ENCODE data around the gene EXOSC9. TPM values are rescaled to one million over a fixed set of nuclear protein-coding genes. Genes with fewer than 3 reads are reported as not detected.
"Not testable (repeated sequence)": the region's sequence is repeated elsewhere in the genome, so short reads cannot be mapped to it uniquely, and the experiment has no call there.

EXOSC9 gene, protein sequence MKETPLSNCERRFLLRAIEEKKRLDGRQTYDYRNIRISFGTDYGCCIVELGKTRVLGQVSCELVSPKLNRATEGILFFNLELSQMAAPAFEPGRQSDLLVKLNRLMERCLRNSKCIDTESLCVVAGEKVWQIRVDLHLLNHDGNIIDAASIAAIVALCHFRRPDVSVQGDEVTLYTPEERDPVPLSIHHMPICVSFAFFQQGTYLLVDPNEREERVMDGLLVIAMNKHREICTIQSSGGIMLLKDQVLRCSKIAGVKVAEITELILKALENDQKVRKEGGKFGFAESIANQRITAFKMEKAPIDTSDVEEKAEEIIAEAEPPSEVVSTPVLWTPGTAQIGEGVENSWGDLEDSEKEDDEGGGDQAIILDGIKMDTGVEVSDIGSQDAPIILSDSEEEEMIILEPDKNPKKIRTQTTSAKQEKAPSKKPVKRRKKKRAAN
- 71.0 TPM for polyA plus RNA-seq (ENCODE audit: insufficient read length)
- long read RNA-seq, donor 1, partial matches to known transcripts: 27 of 40 reads
- long read RNA-seq, donor 1, other reads (novel, unspliced or antisense): 10 of 40 reads
- long read RNA-seq, donor 2, transcript EXOSC9-201 (12 exons, 1,481 nt): major isoform, 8 of 22 reads
- long read RNA-seq, donor 2, partial matches to known transcripts: 10 of 22 reads
- long read RNA-seq, donor 2, other reads (novel, unspliced or antisense): 0 of 22 reads
- long read RNA-seq, donor 3, partial matches to known transcripts: 8 of 11 reads
- long read RNA-seq, donor 3, other reads (novel, unspliced or antisense): 0 of 11 reads
- long read RNA-seq, donor 4: 0 reads
- long read RNA-seq, donor 5, transcript EXOSC9-201 (12 exons, 1,481 nt): major isoform, 14 of 23 reads
- long read RNA-seq, donor 5, partial matches to known transcripts: 8 of 23 reads
- long read RNA-seq, donor 5, other reads (novel, unspliced or antisense): 0 of 23 reads
- long read RNA-seq, donor 6, transcript EXOSC9-201 (12 exons, 1,481 nt): major isoform, 8 of 70 reads
- long read RNA-seq, donor 6, partial matches to known transcripts: 45 of 70 reads
- long read RNA-seq, donor 6, other reads (novel, unspliced or antisense): 15 of 70 reads
- long read RNA-seq, donor 7, transcript EXOSC9-201 (12 exons, 1,481 nt): major isoform, 7 of 114 reads
- long read RNA-seq, donor 7, partial matches to known transcripts: 107 of 114 reads
- long read RNA-seq, donor 7, other reads (novel, unspliced or antisense): 0 of 114 reads
- long read RNA-seq, donor 8, transcript EXOSC9-201 (12 exons, 1,481 nt): major isoform, 6 of 8 reads
- long read RNA-seq, donor 8, partial matches to known transcripts: 0 of 8 reads
- long read RNA-seq, donor 8, other reads (novel, unspliced or antisense): 0 of 8 reads

DNA sequence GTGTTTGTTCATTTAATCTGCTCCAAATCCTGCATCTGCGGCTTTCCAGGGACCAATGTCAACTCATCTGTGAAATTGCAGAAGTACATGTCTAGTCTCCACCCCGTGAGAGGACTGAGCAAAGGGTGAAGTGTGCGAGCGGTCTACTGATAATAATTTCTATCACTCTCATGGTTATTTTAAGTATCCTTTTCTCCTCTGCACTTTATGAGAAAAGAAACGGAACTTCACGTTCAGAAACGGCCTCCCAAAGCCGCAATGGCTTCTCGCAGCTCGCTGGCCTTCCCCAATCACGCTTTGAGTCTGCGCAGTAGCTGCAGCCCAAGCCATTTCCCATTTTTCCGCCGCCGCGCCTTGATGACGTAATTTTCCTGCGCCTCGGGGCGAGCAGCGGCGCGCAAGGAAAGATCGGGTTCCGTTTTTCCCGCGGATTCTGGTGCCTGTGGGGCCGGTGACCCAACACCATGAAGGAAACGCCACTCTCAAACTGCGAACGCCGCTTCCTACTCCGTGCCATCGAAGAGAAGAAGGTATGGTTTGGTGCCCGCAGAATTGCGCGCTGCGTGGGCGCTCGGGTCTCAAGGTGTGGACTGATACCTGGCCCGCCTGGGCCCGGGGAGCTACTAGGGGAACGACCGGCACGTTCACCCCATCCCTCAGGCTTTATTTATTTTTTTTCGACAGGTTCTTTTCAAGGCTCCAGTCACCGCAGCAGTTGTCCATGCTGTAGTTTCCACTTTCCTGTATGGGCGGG is at the start of gene EXOSC9:
Gene EXOSC9, plus strand, starts transcription at position 363 of the 754 bp plus-strand sequence. Its CDS starts 102 bp downstream, at position 465.
- DNase-seq: peak; percentile 96

DNA sequence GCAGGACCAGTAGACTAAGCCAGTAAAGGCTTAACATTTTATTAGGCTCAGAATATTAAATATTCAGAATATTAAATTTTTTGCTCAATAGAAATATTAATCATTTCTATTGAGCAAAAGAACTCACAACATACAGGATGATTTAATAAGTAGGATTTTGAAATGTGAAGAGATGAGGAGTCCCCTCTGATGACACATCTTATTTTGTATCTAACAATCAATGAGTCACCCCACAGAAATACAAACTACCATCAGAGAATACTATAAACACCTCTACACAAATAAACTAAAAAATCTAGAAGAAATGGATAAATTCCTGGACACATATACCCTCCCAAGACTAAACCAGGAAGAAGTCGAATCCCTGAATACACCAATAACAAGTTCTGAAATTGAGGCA is 49.0 kb upstream of the EXOSC9 start:
- DNase-seq: not testable (repeated sequence)

DNA sequence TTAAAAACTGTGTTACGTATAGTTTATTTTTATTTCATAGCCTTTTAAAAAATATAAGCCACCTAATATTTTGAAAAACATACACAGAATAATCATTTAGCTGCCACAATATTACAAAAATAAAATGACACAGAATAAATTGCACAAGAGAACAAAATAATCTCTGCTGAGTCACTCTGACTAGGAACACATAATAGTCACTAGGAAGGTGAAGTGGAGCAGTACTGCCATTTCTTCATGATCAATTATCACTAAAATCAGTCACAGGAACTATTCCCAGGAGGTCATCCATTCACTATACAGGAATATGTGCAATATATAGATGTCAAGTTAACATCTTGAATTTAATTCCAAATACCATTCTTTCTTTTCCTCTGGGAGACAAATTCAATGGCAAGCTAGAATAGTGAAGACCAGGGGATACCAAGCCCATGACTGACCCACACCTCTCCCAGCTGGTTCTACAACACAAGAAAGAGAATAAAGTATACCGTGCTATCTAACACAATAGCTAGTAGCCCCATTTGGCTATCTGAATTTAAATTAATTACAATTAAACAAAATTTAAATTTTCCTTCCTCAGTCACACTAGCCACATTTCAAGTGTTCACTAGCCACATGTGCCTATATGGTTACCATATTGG is 42.1 kb upstream of the EXOSC9 start:
- DNase-seq: no peak

GRCh38 chr4:121760205-121760604 is 40.9 kb upstream of the EXOSC9 start:
- DNase-seq: no peak

DNA sequence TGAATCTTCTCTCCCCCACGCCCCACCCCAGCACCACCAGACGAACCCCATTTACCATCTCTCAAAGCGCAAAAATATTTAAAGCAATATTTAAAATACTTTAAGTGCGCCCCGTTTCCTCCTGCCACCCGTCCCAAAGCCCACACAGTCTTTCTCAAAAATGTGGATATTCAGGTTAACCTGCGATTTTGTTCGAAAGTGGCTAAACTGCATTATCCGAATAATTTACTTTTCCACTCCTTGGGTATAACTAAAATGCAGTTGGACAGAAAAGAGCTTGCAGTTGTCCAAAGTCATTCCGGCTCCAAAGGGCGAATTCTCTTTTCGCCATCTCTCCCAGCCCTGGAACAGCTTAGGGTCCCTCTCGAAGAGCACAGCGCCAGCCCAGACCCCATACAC is 36.8 kb upstream of the EXOSC9 start:
- DNase-seq: no peak

DNA sequence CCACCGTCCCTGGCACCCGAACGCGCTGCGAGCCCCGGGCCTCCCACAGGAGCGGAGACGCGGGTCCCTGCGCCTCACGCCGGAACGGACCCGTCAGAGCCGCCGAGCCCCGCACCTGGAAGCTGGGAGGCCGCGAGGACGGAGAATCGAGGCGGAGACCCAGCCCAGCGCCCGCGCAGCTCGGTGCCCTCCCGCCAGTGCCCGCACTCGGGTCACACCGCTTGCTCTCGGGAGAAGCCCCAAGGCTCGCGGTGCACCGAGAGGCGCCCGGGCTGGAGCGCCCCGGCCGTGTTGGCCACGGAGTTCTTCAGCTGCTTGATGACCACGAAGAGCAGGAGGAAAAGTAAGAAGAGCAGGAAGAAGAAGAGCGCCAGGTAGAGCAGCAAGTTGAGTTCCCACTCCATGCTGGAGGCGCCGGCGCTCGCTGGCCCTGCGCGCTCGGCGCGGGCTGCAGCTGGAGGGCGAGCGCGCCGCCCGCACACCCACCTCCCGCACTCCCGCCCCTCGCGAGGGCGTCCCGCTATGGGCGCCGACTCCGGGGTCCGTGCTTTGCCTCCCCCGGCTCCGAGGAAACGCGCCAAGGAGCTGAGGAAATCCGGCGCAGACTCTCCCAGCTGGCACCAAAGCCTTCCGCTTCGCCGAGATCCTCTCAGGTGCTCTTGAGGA is 36.3 kb upstream of the EXOSC9 start, which contains the start of gene SMIM43:
Gene SMIM43, minus strand, starts transcription at position 463 of the 666 bp plus-strand sequence. Its CDS starts 59 bp downstream, at position 404.
- DNase-seq: peak; percentile 29

- DNase-seq: no peak
Observed at GRCh38 chr4:121765368-121765705, 35.8 kb upstream of the EXOSC9 start.

GRCh38 chr4:121765971-121766538 is 35.1 kb upstream of the EXOSC9 start:
- no peak for DNase-seq

GRCh38 chr4:121767166-121767565 is 34.0 kb upstream of the EXOSC9 start:
- no peak for DNase-seq

- DNase-seq: no peak
Observed at GRCh38 chr4:121769341-121769740, 31.8 kb upstream of the EXOSC9 start.

DNA sequence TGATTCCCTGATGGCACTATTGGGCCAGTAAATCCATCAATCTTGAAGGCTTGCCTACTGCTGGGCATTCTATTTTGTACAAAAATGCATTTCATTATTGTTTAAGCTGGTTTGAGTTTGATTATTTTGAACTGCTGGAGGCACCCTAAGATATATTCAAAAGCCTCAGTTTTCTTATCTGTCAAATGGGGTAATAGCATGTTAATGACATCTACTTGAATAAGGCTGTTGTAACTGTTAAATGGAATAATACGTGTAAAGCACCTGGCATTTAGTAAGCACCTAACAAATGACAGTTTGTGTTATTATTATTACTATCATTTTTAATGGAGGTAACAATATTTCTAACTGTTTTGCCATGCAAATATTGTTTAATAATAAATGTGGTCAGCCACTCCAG is 29.3 kb upstream of the EXOSC9 start:
- no peak for DNase-seq

DNA sequence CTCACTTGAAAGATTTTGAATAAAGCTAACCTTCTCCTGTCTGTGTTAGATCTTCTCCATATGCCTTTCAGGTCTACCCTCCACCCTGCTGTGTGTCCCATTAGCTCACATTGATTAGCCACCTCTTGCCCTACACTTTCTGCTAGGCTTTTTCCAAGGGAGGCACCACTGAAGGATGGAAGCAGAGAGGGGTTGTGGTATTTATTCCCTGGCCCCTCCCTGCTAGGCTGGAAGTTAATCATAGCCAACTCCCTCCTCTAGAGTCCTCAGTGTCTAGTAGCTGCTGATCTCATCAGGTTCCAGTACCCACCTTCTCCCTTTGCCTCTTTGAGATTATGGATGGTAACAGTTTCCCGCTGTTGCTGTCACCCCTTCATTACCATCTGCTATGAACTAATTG is 27.2 kb upstream of the EXOSC9 start:
- DNase-seq: no peak

DNA sequence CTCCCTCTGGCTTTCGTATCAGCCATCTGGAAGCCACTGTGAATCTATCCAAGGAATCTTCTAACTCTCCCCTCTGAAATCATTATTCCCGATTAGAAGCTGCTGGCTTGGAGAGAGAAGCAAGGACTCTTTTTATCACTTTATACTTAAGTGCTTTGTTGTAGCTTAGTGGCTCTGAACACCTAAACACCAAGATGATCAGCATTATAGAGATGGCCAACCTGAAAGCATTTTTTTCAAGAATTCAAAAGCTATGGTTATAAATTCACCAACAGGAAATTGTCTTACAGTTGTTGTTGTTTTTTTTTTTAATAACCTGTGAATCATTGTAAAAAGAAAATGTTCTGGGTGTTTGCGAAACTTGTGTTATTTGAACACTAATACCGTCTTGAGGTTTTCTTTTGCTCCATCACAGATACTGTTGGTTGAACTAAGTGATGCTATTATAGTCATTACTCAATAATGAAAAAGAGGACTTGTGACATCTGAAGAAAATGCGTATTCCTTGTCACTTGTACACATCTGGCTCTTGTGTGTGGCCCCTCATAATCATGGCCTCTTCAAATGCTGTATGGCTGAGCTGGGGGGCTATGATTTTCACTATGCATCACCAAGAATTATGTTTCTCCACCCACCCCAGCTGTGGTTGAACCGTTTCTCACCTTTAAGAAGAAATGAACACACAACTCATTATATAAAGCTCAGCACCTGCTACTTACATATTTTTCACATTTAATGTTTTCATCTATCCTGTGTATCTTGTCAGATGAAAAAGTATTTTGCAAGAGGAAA is 24.3 kb upstream of the EXOSC9 start:
- no peak for DNase-seq

DNA sequence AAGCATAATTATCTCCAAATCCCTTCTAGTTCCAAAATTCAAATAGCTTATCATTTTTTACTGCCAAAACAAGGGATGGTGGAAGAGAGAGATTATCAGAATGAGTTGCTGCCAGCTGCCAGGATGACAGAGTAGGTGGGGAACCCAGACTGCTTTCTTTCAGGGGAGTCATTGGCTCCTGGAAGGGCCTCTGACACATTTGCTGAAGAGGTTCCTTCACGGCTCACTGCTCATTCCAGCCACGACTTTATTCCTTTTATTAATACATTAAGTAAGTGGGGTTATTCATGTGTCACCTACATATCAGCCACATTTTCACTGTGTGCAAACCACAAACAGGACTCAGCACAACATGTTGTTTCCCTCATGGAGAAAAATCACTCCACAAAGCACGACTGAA is 23.5 kb upstream of the EXOSC9 start:
- DNase-seq: no peak

- no peak for DNase-seq
Observed at GRCh38 chr4:121778991-121779628, 22.0 kb upstream of the EXOSC9 start.

- DNase-seq: no peak
Observed at GRCh38 chr4:121783210-121783609, 17.9 kb upstream of the EXOSC9 start.

- no peak for DNase-seq
Observed at GRCh38 chr4:121784401-121784800, 16.7 kb upstream of the EXOSC9 start.

GRCh38 chr4:121784975-121785374 is 16.1 kb upstream of the EXOSC9 start:
- no peak for DNase-seq
